GM23248 (cell line): ENCODE results near the gene WASL. TPM values are rescaled to one million over a fixed set of nuclear protein-coding genes. Genes with fewer than 3 reads are reported as not detected.

Experiments used
- DNase-seq: peaks from one replicate; pipeline ENCODE4 v3.0.0-alpha.2; 2015
- H2AFZ ChIP-seq: fragments of 200-600 bp; sonication (generic); 2 replicates; pipeline ENCODE4 v1.6.1; 2016; ENCODE audit warnings: antibody characterized with exemption
- H3F3A ChIP-seq: fragments of 200-600 bp; sonication (generic); 2 replicates; pipeline ENCODE4 v1.6.1; 2016; ENCODE audit warnings: mild to moderate bottlenecking, antibody characterized with exemption, mixed run types; ENCODE audit not compliant: insufficient read depth
- H3K27ac ChIP-seq: fragments of 200-600 bp; sonication (generic); 2 replicates; pipeline ENCODE4 v1.5.1; 2016; ENCODE audit warnings: mild to moderate bottlenecking
- H3K27me3 ChIP-seq: fragments of 200-600 bp; sonication (generic); replicated peaks from 2 replicates; pipeline ENCODE4 v1.6.1; 2016; ENCODE audit warnings: mild to moderate bottlenecking; ENCODE audit not compliant: insufficient read depth
- H3K36me3 ChIP-seq: fragments of 200-600 bp; sonication (generic); 2 replicates; pipeline ENCODE4 v1.6.1; 2016; ENCODE audit warnings: low read depth, mild to moderate bottlenecking
- H3K4me1 ChIP-seq: fragments of 200-600 bp; sonication (generic); 2 replicates; pipeline ENCODE4 v1.6.1; 2016; ENCODE audit warnings: mild to moderate bottlenecking; ENCODE audit not compliant: insufficient read depth
- H3K4me2 ChIP-seq: fragments of 200-600 bp; sonication (generic); one replicate; pipeline ENCODE4 v1.6.1; 2016; ENCODE audit warnings: mild to moderate bottlenecking; ENCODE audit not compliant: unreplicated experiment
- H3K4me3 ChIP-seq: fragments of 200-600 bp; sonication (generic); 2 replicates; pipeline ENCODE4 v1.5.1; 2016; ENCODE audit warnings: mild to moderate bottlenecking
- H3K79me2 ChIP-seq: fragments of 200-600 bp; sonication (generic); 2 replicates; pipeline ENCODE4 v1.6.1; 2016; ENCODE audit warnings: mild to moderate bottlenecking; ENCODE audit not compliant: insufficient read depth
- H3K9ac ChIP-seq: fragments of 200-600 bp; sonication (generic); 2 replicates; pipeline ENCODE4 v1.6.1; 2016; ENCODE audit warnings: mild to moderate bottlenecking
- H3K9me2 ChIP-seq: fragments of 200-600 bp; sonication (generic); 2 replicates; pipeline ENCODE4 v1.6.1; 2016; ENCODE audit warnings: mixed run types, mild to moderate bottlenecking, moderate library complexity; ENCODE audit not compliant: insufficient read depth
- H3K9me3 ChIP-seq: fragments of 200-600 bp; sonication (generic); one replicate; pipeline ENCODE4 v1.6.1; 2017; ENCODE audit warnings: low read depth
- H4K20me1 ChIP-seq: fragments of 200-600 bp; sonication (generic); 2 replicates; pipeline ENCODE4 v1.6.0; 2016; ENCODE audit not compliant: insufficient read depth
- EZH2 ChIP-seq: fragments of 200-600 bp; sonication (generic); IDR thresholded peaks from 2 replicates; pipeline ENCODE4 v1.6.1; 2018; ENCODE audit warnings: antibody characterized with exemption, mild to moderate bottlenecking; ENCODE audit not compliant: insufficient read depth, poor library complexity, severe bottlenecking
- EZH2phosphoT487 ChIP-seq: fragments of 200-600 bp; sonication (generic); IDR thresholded peaks from 2 replicates; pipeline ENCODE4 v1.6.1; 2018; ENCODE audit warnings: antibody characterized with exemption, moderate library complexity, mild to moderate bottlenecking, low read depth; ENCODE audit not compliant: insufficient read depth
- WGBS, 2 experiments: methylation state at CpG; one replicate each; pipeline ENCODE4 v1.1.6; 2015 to 2017; ENCODE audit warnings: low lambda C conversion rate in 2 of 2, low coverage in 1 of 2; ENCODE audit errors: missing lambda C conversion rate in 2 of 2; 5-methylcytosine and 5-hydroxymethylcytosine counted together
- in situ Hi-C: fragments of 300-500 bp; cut with MboI; formaldehyde crosslinking; loops from 2 replicates; pipeline ENCODE4 v1.15.0; 2020
- polyA plus RNA-seq: library from polyadenylated mRNA; unstranded; fragments of >200 nt; fragmentation: Nextera tagmentation; extraction: Ambion mirVana; gene quantifications from 2 replicates; pipeline ENCODE4 v1.2.1, GENCODE V29; 2016
- total RNA-seq: library from RNA; depleted of rRNA; stranded (reverse); fragments of >200 nt; shearing (Covaris generic); gene quantifications from 2 replicates; pipeline ENCODE4 v1.2.3, GENCODE V29; 2014

The WASL gene
- total and polyA plus RNA-seq, 2 experiments from 2014 or later = 11.6 to 20.7 TPM

DNA sequence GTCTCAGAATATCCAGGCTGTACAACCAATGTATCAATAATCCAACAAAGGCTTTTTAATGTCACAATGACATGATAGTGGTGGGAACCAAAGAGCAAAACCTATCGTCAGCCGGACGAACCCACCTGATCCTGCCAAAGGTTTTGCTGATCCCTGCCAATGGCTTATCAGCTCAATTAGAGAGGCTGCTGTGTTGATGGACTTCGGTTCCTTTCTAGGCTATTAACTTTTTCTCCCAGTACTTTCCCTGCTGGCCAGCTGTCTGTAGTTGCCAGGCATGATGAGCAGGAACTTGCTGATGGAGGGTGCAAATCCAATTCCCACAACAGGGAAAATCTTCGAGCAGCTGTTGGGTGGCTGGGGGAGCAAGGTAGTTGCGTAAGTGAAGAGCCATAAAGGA lies 90.8 kb downstream of the WASL start:
- WGBS, 2 experiments = 70 to 73% methylated on average over 6 of the region's 6 CpGs
- peaks cover 13% of the 10 kb centered on the region; the same call in 1 of the 2 replicates for H3K27me3 ChIP-seq
- H3F3A ChIP-seq = no peaks in the 10 kb centered on the region
- H3K4me1 ChIP-seq = no peaks in the 10 kb centered on the region
- H3K9me2 ChIP-seq = no peaks in the 10 kb centered on the region
- no peak for DNase-seq
- no peaks in the 10 kb centered on the region for H3K36me3 ChIP-seq
- in situ Hi-C loops = no loop called here
- no peak overlapping the region for H3K9ac ChIP-seq
- H3K4me3 ChIP-seq = no peak overlapping the region
- no peak overlapping the region for H2AFZ ChIP-seq
- TF ChIP-seq EZH2 (no peak), EZH2phosphoT487 (no peak)
- H3K27ac ChIP-seq = no peak overlapping the region
- H3K4me2 ChIP-seq = no peak overlapping the region
- H4K20me1 ChIP-seq = no peaks in the 10 kb centered on the region
- no peaks in the 10 kb centered on the region for H3K79me2 ChIP-seq
- no peaks in the 10 kb centered on the region for H3K9me3 ChIP-seq

DNA sequence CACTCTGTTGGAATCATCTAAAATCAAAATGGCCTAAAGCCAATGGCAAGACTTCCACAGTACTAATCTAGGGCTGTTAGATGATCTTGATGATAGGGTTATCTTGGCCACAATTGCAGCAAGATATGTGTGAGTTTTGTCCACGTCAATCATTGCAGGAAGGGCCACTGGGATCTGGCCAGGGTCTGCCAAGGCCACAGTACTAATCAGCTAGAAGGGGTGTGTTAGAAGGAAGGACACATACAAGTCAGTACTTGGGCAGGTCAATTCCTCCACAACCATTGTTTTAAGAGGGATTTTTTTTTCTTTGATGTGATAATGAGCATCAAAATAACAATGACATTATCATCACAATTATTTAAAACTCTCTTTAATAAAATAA lies 91.5 kb downstream of the WASL start:
- Histone ChIP-seq H3K27me3 (peaks cover 13% of the 10 kb centered on the region; the same call in 1 of the 2 replicates), H3K36me3 (no peaks in the 10 kb centered on the region), H3F3A (no peaks in the 10 kb centered on the region), H3K27ac (no peak overlapping the region), H3K9me3 (no peaks in the 10 kb centered on the region), H4K20me1 (no peaks in the 10 kb centered on the region), H3K4me3 (no peak overlapping the region), H3K9me2 (no peaks in the 10 kb centered on the region), H3K79me2 (no peaks in the 10 kb centered on the region), H3K4me1 (no peaks in the 10 kb centered on the region), H3K9ac (no peak overlapping the region), H3K4me2 (no peak overlapping the region), H2AFZ (no peak overlapping the region)
- in situ Hi-C loops = no loop called here
- WGBS, 2 experiments = 30 to 36% methylated on average over 1 of the region's 1 CpG
- TF ChIP-seq EZH2phosphoT487 (no peak), EZH2 (no peak)
- DNase-seq = no peak

DNA sequence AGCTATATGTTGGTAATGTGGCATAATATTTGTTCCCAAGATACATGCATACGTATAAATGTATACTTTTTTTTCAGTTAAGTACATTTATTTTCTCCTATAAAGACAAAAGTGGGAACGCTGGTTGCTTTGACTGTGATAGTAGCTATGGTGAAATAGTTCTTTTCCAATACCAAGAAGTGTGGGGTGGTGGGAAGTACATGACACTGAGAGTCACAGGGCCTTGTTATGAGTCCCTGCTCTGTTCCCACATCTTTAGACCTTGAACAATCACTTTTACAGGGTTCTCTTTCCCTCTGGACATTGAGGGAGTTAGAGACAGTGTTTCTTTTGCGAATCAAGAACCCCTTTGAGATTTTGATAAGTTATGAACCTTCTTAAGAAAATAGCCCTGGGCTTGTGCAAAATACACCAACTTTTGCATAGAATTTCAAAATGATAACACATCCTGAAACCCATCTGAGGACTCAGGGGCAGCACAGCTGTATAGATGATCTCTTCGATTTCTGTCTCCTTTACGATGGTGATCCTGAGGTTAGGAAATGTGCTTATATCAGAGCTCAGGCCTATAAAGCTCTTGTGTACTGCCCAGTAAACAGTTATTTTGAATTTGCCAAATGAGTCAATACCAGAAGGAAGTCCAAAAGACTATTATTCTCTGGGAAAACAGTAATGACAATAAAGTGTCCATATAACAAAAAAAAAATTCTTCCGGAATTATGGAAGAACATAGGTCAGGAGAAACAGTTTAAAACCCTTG lies 92.1 kb downstream of the WASL start:
- TF ChIP-seq EZH2 (no peak), EZH2phosphoT487 (no peak)
- in situ Hi-C loops = no loop called here
- DNase-seq = no peak
- whole genome bisulfite sequencing, 2 experiments = 68 to 71% methylated on average over 6 of the region's 6 CpGs
- no peaks in the 10 kb centered on the region for H3K4me1 ChIP-seq
- no peak overlapping the region for H3K4me2 ChIP-seq
- H3K27ac ChIP-seq = no peak overlapping the region
- no peaks in the 10 kb centered on the region for H3K9me2 ChIP-seq
- no peaks in the 10 kb centered on the region for H3K9me3 ChIP-seq
- no peaks in the 10 kb centered on the region for H3F3A ChIP-seq
- peaks cover 13% of the 10 kb centered on the region; the same call in 1 of the 2 replicates for H3K27me3 ChIP-seq
- no peak overlapping the region for H2AFZ ChIP-seq
- no peaks in the 10 kb centered on the region for H4K20me1 ChIP-seq
- no peak overlapping the region for H3K9ac ChIP-seq
- H3K4me3 ChIP-seq = no peak overlapping the region
- H3K36me3 ChIP-seq = no peaks in the 10 kb centered on the region
- H3K79me2 ChIP-seq = no peaks in the 10 kb centered on the region

DNA sequence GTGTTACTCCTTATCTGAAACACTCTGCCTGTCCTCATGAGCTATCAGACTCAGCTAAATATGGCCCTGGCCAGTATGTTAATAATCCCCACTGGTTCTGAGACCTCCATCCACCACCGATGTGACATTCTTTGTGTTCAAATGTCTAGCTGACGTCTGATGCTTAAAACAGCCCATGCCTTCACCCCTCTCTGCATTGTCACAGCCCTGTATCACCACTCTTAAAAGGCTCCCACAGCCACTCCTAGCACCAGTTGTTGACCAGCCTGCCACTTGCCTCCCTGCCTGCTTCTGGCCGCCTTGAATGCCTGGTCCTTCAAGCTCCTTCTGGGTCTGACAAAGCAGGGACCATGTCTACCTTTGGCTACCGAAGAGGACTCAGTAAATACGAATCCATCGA lies 93.2 kb downstream of the WASL start, which contains the start of gene LMOD2:
LMOD2 (plus strand) TSS at position 253 of the 400 bp plus-strand sequence; CDS start at position 351, 98 bp downstream.
- H3F3A ChIP-seq = no peaks in the 10 kb centered on the region
- peaks cover 5% of the 10 kb centered on the region; the same call in 1 of the 2 replicates for H3K27me3 ChIP-seq
- H3K9ac ChIP-seq = no peak within 1 kb of the TSS
- H3K4me2 ChIP-seq = no peak within 1 kb of the TSS
- no peak within 1 kb of the TSS for H3K4me3 ChIP-seq
- in situ Hi-C loops = no loop called here
- no peaks in the 10 kb centered on the region for H3K9me2 ChIP-seq
- H2AFZ ChIP-seq = no peak within 1 kb of the TSS
- no peaks in the 10 kb centered on the region for H3K36me3 ChIP-seq
- no peak within 1 kb of the TSS for H3K27ac ChIP-seq
- H3K79me2 ChIP-seq = no peaks in the 10 kb centered on the region
- DNase-seq = no peak
- H3K9me3 ChIP-seq = no peaks in the 10 kb centered on the region
- H4K20me1 ChIP-seq = no peaks in the 10 kb centered on the region
- no peaks in the 10 kb centered on the region for H3K4me1 ChIP-seq
- WGBS, 2 experiments = 55 to 56% methylated on average over 6 of the region's 6 CpGs
- TF ChIP-seq EZH2phosphoT487 (no peak), EZH2 (no peak)
